H9 (cell line): ENCODE measurements around the gene PRMT5. TPM values are rescaled to one million over a fixed set of nuclear protein-coding genes. Genes with fewer than 3 reads are reported as not detected.
A peak's percentile ranks its signal among the peaks of the same experiment; 100 is the strongest.
"Not testable (repeated sequence)": the region's sequence is repeated elsewhere in the genome, so short reads cannot be mapped to it uniquely, and the experiment has no call there.

Experiments
- DNase-seq: peaks from one replicate; pipeline ENCODE4 v3.0.0-alpha.2; 2017
- H2AFZ ChIP-seq: one replicate; pipeline ENCODE4 v1.6.1; 2013; ENCODE audit warnings: mild to moderate bottlenecking, low read length, control low read depth, moderate library complexity
- H2AK5ac ChIP-seq: 2 replicates; pipeline ENCODE4 v1.6.1; 2013; ENCODE audit warnings: low read length, control low read depth, mixed read lengths; ENCODE audit not compliant: insufficient read length
- H2BK120ac ChIP-seq: one replicate; pipeline ENCODE4 v1.6.1; 2013; ENCODE audit warnings: low read depth, mild to moderate bottlenecking, low read length, control low read depth, inconsistent platforms; ENCODE audit not compliant: poor library complexity, severe bottlenecking
- H2BK12ac ChIP-seq: 2 replicates; pipeline ENCODE4 v1.6.1; 2013; ENCODE audit warnings: low read length, control low read depth, mixed read lengths, low read depth; ENCODE audit not compliant: insufficient read length
- H2BK15ac ChIP-seq: 2 replicates; pipeline ENCODE4 v1.6.1; 2013; ENCODE audit warnings: low read depth, low read length, control low read depth
- H2BK20ac ChIP-seq: one replicate; pipeline ENCODE4 v1.6.1; 2013; ENCODE audit warnings: low read depth, mild to moderate bottlenecking, low read length, control low read depth, inconsistent platforms; ENCODE audit not compliant: poor library complexity, severe bottlenecking
- H2BK5ac ChIP-seq: 2 replicates; pipeline ENCODE4 v1.6.1; 2013; ENCODE audit warnings: low read length, control low read depth, mixed read lengths; ENCODE audit not compliant: insufficient read length
- H3K14ac ChIP-seq: 2 replicates; pipeline ENCODE4 v1.6.1; 2013; ENCODE audit warnings: low read length, control low read depth; ENCODE audit not compliant: insufficient read depth
- H3K18ac ChIP-seq: 2 replicates; pipeline ENCODE4 v1.6.1; 2013; ENCODE audit warnings: low read depth, mild to moderate bottlenecking, mixed read lengths, low read length, control low read depth; ENCODE audit not compliant: insufficient read length
- H3K23ac ChIP-seq: 2 replicates; pipeline ENCODE4 v1.6.1; 2013; ENCODE audit warnings: low read length, control low read depth, mixed read lengths, low read depth; ENCODE audit not compliant: insufficient read length
- H3K23me2 ChIP-seq: 2 replicates; pipeline ENCODE4 v1.6.1; 2013; ENCODE audit warnings: low read depth, mild to moderate bottlenecking, mixed read lengths, low read length, control low read depth; ENCODE audit not compliant: insufficient read length, poor library complexity, severe bottlenecking
- H3K27ac ChIP-seq: 2 replicates; pipeline ENCODE4 v1.5.1; 2013; ENCODE audit warnings: low read length, control low read depth, mixed read lengths, low read depth; ENCODE audit not compliant: insufficient read length
- H3K27me3 ChIP-seq: 2 replicates; pipeline ENCODE4 v1.6.1; 2013; ENCODE audit warnings: low read length, control low read depth, inconsistent platforms; ENCODE audit not compliant: insufficient read depth
- H3K4ac ChIP-seq: 2 replicates; pipeline ENCODE4 v1.6.1; 2013; ENCODE audit warnings: low read depth, mild to moderate bottlenecking, control low read depth, inconsistent platforms, low read length, moderate library complexity
- H3K4me1 ChIP-seq: 2 replicates; pipeline ENCODE4 v1.6.1; 2013; ENCODE audit warnings: low read length, control low read depth, inconsistent platforms; ENCODE audit not compliant: insufficient read depth
- H3K4me2 ChIP-seq: 2 replicates; pipeline ENCODE4 v1.6.1; 2013; ENCODE audit warnings: low read length, control low read depth, mixed read lengths; ENCODE audit not compliant: insufficient read length, insufficient read depth
- H3K56ac ChIP-seq: 2 replicates; pipeline ENCODE4 v1.6.1; 2013; ENCODE audit warnings: low read depth, mild to moderate bottlenecking, mixed read lengths, low read length, control low read depth; ENCODE audit not compliant: insufficient read length
- H3K79me1 ChIP-seq: 2 replicates; pipeline ENCODE4 v1.6.1; 2013; ENCODE audit warnings: low read depth, mild to moderate bottlenecking, moderate library complexity, low read length, control low read depth, inconsistent platforms; ENCODE audit not compliant: insufficient read depth, poor library complexity, severe bottlenecking
- H3K79me2 ChIP-seq: 2 replicates; pipeline ENCODE4 v1.6.1; 2013; ENCODE audit warnings: low read length, control low read depth, inconsistent platforms; ENCODE audit not compliant: insufficient read depth
- H3K9ac ChIP-seq: 2 replicates; pipeline ENCODE4 v1.6.1; 2013; ENCODE audit warnings: low read length, control low read depth, mixed read lengths; ENCODE audit not compliant: insufficient read length; ENCODE audit errors: extremely low read depth
- H3K9me3 ChIP-seq: one replicate; pipeline ENCODE4 v1.6.1; 2013; ENCODE audit warnings: low read depth, low read length, inconsistent platforms; ENCODE audit not compliant: control insufficient read depth
- H3T11ph ChIP-seq: one replicate; pipeline ENCODE4 v1.6.1; 2013; ENCODE audit warnings: mild to moderate bottlenecking, low read length, control low read depth, inconsistent platforms
- H4K20me1 ChIP-seq: one replicate; pipeline ENCODE4 v1.6.1; 2013; ENCODE audit not compliant: control insufficient read depth, insufficient read length, insufficient read depth
- H4K5ac ChIP-seq: 2 replicates; pipeline ENCODE4 v1.6.1; 2013; ENCODE audit warnings: low read depth, mild to moderate bottlenecking, mixed read lengths, low read length, control low read depth; ENCODE audit not compliant: insufficient read length
- H4K8ac ChIP-seq: replicated peaks from 2 replicates; pipeline ENCODE4 v1.6.1; 2013; ENCODE audit warnings: low read length, control low read depth, mixed read lengths, low read depth; ENCODE audit not compliant: insufficient read length
- H4K91ac ChIP-seq: 2 replicates; pipeline ENCODE4 v1.6.1; 2013; ENCODE audit warnings: low read depth, mild to moderate bottlenecking, moderate library complexity, mixed read lengths, low read length, control low read depth; ENCODE audit not compliant: insufficient read length
- H3K27ac Mint-ChIP-seq, 3 experiments: 2 replicates in 2 of 3; 3 replicates in 1 of 3; pipeline ENCODE4 v1.8.0; 2020 to 2021; ENCODE audit warnings: mixed read lengths in 3 of 3, mild to moderate bottlenecking in 1 of 3, moderate library complexity in 1 of 3
- H3K27me3 Mint-ChIP-seq: 2 replicates; pipeline ENCODE4 v1.8.0; 2021; ENCODE audit warnings: low read depth, mild to moderate bottlenecking, moderate library complexity, mixed read lengths
- H3K36me3 Mint-ChIP-seq, 3 experiments: 2 replicates in 2 of 3; 3 replicates in 1 of 3; pipeline ENCODE4 v1.8.0; 2020 to 2021; ENCODE audit warnings: low read depth in 3 of 3, mixed read lengths in 3 of 3; ENCODE audit not compliant: insufficient read depth in 1 of 3
- H3K4me1 Mint-ChIP-seq, 2 experiments: 2 replicates each; pipeline ENCODE4 v1.8.0; 2020; ENCODE audit warnings: mixed read lengths in 2 of 2
- H3K4me3 Mint-ChIP-seq, 2 experiments: 2 replicates in 1 of 2; 3 replicates in 1 of 2; pipeline ENCODE4 v1.8.0; 2020 to 2021; ENCODE audit warnings: mild to moderate bottlenecking in 2 of 2, mixed read lengths in 2 of 2, moderate library complexity in 1 of 2
- H3K9me3 Mint-ChIP-seq, 2 experiments: 2 replicates in 1 of 2; 3 replicates in 1 of 2; pipeline ENCODE4 v1.8.0; 2020; ENCODE audit warnings: mild to moderate bottlenecking in 2 of 2, mixed read lengths in 2 of 2, moderate library complexity in 1 of 2
- CTCF ChIP-seq: fragments of 200-600 bp; sonication (generic); conservative IDR thresholded peaks from 3 replicates; pipeline ENCODE4 v1.8.0; 2021; ENCODE audit warnings: antibody characterized with exemption, mild to moderate bottlenecking
- WGBS: extraction: QIAGEN DNeasy Blood & Tissue Kit; methylation state at CpG from one replicate; pipeline ENCODE4 v1.1.7; 2013; ENCODE audit warnings: missing lambda C conversion rate, low lambda C conversion rate, mixed read lengths; ENCODE audit not compliant: insufficient read length; ENCODE audit errors: extremely low coverage; 5-methylcytosine and 5-hydroxymethylcytosine counted together
- total RNA-seq: library from RNA; stranded (reverse); gene quantifications from 2 replicates; pipeline ENCODE4 v1.2.1, GENCODE V29; 2021

The PRMT5 gene
- total RNA-seq, 1 experiment from 2014 or later: 141 TPM

DNA sequence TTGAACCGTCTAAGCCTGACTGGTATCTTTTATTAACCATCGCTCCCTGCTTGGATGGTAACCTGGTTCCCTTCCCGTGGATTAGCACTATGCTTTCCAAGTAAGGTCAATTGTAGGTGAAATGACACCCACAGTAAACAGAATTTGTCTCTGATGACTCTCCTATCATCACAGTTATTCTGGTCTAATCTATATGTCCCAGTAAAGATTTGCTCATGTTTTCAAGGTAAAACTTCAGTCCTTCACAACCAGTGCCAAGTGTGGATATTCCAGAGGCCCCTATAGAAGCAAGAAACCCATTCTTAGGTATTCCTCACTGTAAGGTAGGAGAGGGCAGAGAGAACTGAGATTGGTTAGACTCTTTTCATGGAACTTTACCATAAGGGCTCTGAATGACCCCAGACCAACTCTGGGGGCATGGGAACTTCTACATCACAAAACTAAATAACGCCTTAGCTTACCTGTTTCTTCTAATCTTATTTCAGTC is 37.6 kb upstream of the PRMT5 start:
- DNase-seq: no peak
- no peaks in the 10 kb centered on the region for H3K79me1 ChIP-seq
- no peaks in the 10 kb centered on the region for H3K27me3 Mint-ChIP-seq
- WGBS: no CpG with 5 or more reads among the region's 4 CpGs
- H3K27ac ChIP-seq: no peak overlapping the region
- no peak overlapping the region for H3K14ac ChIP-seq
- H2BK5ac ChIP-seq: no peak overlapping the region
- no peak overlapping the region for H4K5ac ChIP-seq
- H3K27ac Mint-ChIP-seq: 0 out of 7 replicates have a peak overlapping the region, but pooled peaks of 1 of the 3 experiments have one; percentile 58
- no peak overlapping the region for H2BK12ac ChIP-seq
- no peak overlapping the region for H3T11ph ChIP-seq
- H2BK15ac ChIP-seq: no peak overlapping the region
- TF ChIP-seq CTCF: no peak
- no peak overlapping the region for H4K8ac ChIP-seq
- H3K79me2 ChIP-seq: no peaks in the 10 kb centered on the region
- no peak overlapping the region for H3K56ac ChIP-seq
- H3K9me3 ChIP-seq: no peaks in the 10 kb centered on the region
- peaks cover 9 to 24% (median 23%) of the 10 kb centered on the region in 3 experiments for H3K36me3 Mint-ChIP-seq
- 0 out of 5 replicates have a peak, but pooled peaks cover 0 to 2% of the 10 kb centered on the region in 2 experiments for H3K9me3 Mint-ChIP-seq
- H2BK120ac ChIP-seq: no peak overlapping the region
- no peaks in the 10 kb centered on the region for H3K23me2 ChIP-seq
- no peak overlapping the region for H2BK20ac ChIP-seq
- no peaks in the 10 kb centered on the region for H3K4me1 Mint-ChIP-seq
- H3K4me3 Mint-ChIP-seq: no peak overlapping the region; a peak in 1 of 5 replicates
- H3K4me2 ChIP-seq: no peak overlapping the region
- H2AFZ ChIP-seq: no peak overlapping the region
- no peaks in the 10 kb centered on the region for H3K4me1 ChIP-seq
- no peak overlapping the region for H3K4ac ChIP-seq
- H3K23ac ChIP-seq: no peak overlapping the region
- no peak overlapping the region for H3K18ac ChIP-seq
- H3K27me3 ChIP-seq: no peaks in the 10 kb centered on the region
- no peak overlapping the region for H4K91ac ChIP-seq
- H2AK5ac ChIP-seq: no peak overlapping the region
- no peaks in the 10 kb centered on the region for H4K20me1 ChIP-seq
- no peak overlapping the region for H3K9ac ChIP-seq

DNA sequence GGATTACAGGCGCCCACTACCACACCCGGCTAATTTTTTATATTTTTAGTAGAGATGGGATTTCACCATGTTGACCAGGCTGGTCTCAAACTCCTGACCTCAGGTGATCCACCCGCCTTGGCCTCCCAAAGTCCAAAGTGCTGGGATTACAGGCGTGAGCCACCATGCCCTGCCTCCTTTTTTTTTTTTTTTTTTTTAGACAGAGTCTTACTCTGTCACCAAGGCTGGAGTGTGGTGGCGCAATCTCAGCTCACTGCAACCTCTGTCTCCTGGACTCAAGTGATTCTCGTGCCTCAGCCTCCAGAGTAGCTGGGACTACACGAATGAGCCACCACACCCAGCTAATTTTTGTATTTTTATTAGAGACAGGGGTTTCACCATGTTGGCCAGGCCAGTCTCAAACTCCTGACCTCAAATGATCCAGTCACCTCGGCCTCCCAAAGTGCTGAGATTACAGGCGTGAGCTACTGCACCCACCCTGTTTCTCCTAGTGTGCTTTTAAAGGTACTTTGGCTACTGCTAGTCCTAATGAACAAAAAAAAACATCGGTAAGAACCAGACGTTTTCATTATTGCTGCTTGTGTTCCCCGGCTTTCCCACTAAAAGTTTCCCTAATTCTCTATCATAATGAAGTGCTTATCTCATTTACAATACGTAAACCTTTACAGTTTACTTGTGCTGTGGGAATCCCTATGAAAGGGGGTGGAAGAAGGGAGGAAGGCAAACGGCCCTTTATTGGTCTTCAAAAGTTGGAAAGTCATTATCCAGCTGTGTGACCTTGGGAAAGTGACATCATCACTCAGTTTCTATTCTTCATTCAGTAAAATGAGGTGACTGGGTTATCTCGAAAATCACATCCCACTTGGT is 37.0 kb upstream of the PRMT5 start:
- not testable (repeated sequence) for H3K23me2 ChIP-seq, H2BK20ac ChIP-seq, H3K4me1 ChIP-seq, H2AK5ac ChIP-seq, H2BK120ac ChIP-seq, H2BK15ac ChIP-seq, H4K91ac ChIP-seq, H4K5ac ChIP-seq, H4K20me1 ChIP-seq, H3K9ac ChIP-seq, H3K79me1 ChIP-seq, H3K56ac ChIP-seq, H3K9me3 ChIP-seq, H3T11ph ChIP-seq, H2BK12ac ChIP-seq, H3K27me3 ChIP-seq, DNase-seq, H3K4me3 Mint-ChIP-seq, H3K14ac ChIP-seq, H3K79me2 ChIP-seq, H4K8ac ChIP-seq, H3K27ac ChIP-seq, H3K4me2 ChIP-seq, H3K23ac ChIP-seq, H3K9me3 Mint-ChIP-seq, H3K18ac ChIP-seq, H3K4ac ChIP-seq, H3K27me3 Mint-ChIP-seq, H3K4me1 Mint-ChIP-seq, H2AFZ ChIP-seq, H2BK5ac ChIP-seq
- Mint-ChIP-seq H3K27ac (peak overlapping the region in 1 of 3 experiments; percentile 78; a peak in 2 of 7 replicates), H3K36me3 (peaks cover 7 to 17% (median 16%) of the 10 kb centered on the region in 3 experiments)
- no CpG with 5 or more reads among the region's 15 CpGs for WGBS
